K562 (cell line): Measurements from ENCODE around the gene GATA1. TPM values are rescaled to one million over a fixed set of nuclear protein-coding genes. Genes with fewer than 3 reads are reported as not detected.

Experiments used
- BACH1 ChIP-seq: fragments of 200-800 bp; sonication (Bioruptor generic); IDR thresholded peaks from 2 replicates; pipeline ENCODE4 v1.6.1; 2016; ENCODE audit warnings: missing genetic modification characterization, missing compliant biosample characterization
- BHLHE40 ChIP-seq: IDR thresholded peaks from 2 replicates; pipeline ENCODE4 v1.6.1; 2011; ENCODE audit warnings: low read length, improper control_type of control experiment
- CBFB ChIP-seq: sonication (generic); formaldehyde crosslinking; IDR thresholded peaks from 2 replicates; pipeline ENCODE4 v1.4.0; 2020; ENCODE audit warnings: mild to moderate bottlenecking, missing genetic modification reagents
- NFE2 ChIP-seq: IDR thresholded peaks from 2 replicates; pipeline ENCODE4 v1.6.1; 2014; ENCODE audit warnings: antibody characterized with exemption, low read depth
- NR2C2 ChIP-seq, 2 experiments: fragments of 200-800 bp in 1 of 2; sonication (Bioruptor generic) in 1 of 2; sonication (generic) in 1 of 2; formaldehyde crosslinking in 1 of 2; IDR thresholded peaks; 2 replicates each; pipeline versions ENCODE4 v1.6.1 to v1.8.0; 2016 to 2022; ENCODE audit warnings: mild to moderate bottlenecking in 1 of 2, missing compliant biosample characterization in 1 of 2, missing genetic modification characterization in 1 of 2, missing genetic modification reagents in 1 of 2
- SMAD1 ChIP-seq: fragments of 150-350 bp; IDR thresholded peaks from 2 replicates; pipeline ENCODE4 v1.6.1; 2014; ENCODE audit warnings: low read length, low read depth; ENCODE audit not compliant: partially characterized antibody
- SMARCB1 ChIP-seq: IDR thresholded peaks from 2 replicates; pipeline ENCODE4 v1.6.1; 2011; ENCODE audit warnings: improper control_type of control experiment, low read depth; ENCODE audit not compliant: insufficient read length
- SREBF2 ChIP-seq: sonication (generic); formaldehyde crosslinking; IDR thresholded peaks from 2 replicates; pipeline ENCODE4 v1.4.0; 2020; ENCODE audit warnings: mild to moderate bottlenecking, missing genetic modification reagents
- TCFL5 ChIP-seq: fragments of 250-450 bp; sonication (Bioruptor Pico); conservative IDR thresholded peaks from 2 replicates; pipeline ENCODE4 v1.6.1; 2021; ENCODE audit warnings: mild to moderate bottlenecking, moderate library complexity, matching md5 sums
- ZNF239 ChIP-seq: fragments of 250-450 bp; sonication (Bioruptor Pico); IDR thresholded peaks from 2 replicates; pipeline ENCODE4 v1.4.0; 2020; ENCODE audit warnings: mild to moderate bottlenecking
- ZZZ3 ChIP-seq: fragments of 450-650 bp; IDR thresholded peaks from 2 replicates; pipeline ENCODE4 v1.6.1; 2016; ENCODE audit warnings: antibody characterized with exemption, mild to moderate bottlenecking, moderate library complexity
- polyA plus RNA-seq, 8 experiments: library from polyadenylated mRNA; depleted of rRNA in 4 of 8; stranded (reverse) in 5 of 8; unstranded in 3 of 8; fragments of >200 nt; fragmentation: Nextera tagmentation in 2 of 8; fragmentation: Illumina TruSeq in 1 of 8; extraction: Ambion mirVana in 2 of 8; extraction: Trizol in 1 of 8; gene quantifications; 2 replicates each; pipeline versions ENCODE4 v1.2.1 to v1.2.3, GENCODE V29; 2011 to 2014; ENCODE audit warnings: inconsistent platforms in 1 of 8, missing spikeins in 1 of 8
- total RNA-seq, 7 experiments: library from RNA; depleted of rRNA in 6 of 7; stranded (reverse); fragments of >200 nt in 6 of 7; fragmentation: Illumina TruSeq in 2 of 7; extraction: Trizol in 2 of 7; gene quantifications; 2 replicates each; pipeline versions ENCODE4 v1.2.1 to v1.2.3, GENCODE V29; 2011 to 2021; ENCODE audit warnings: low replicate concordance in 1 of 7
- TF ChIP-seq, protein P1 (sequence below): fragments of 450-650 bp; formaldehyde crosslinking; IDR thresholded peaks from 2 replicates; pipeline ENCODE4 v1.4.0; 2020; ENCODE audit warnings: mild to moderate bottlenecking
- TF ChIP-seq, protein P2 (sequence below), 2 experiments: IDR thresholded peaks in 1 of 2; conservative IDR thresholded peaks in 1 of 2; 2 replicates each; pipeline ENCODE4 v1.6.1; 2016; ENCODE audit warnings: low read depth in 2 of 2, mild to moderate bottlenecking in 1 of 2, missing compliant biosample characterization in 1 of 2, missing genetic modification characterization in 1 of 2, moderate library complexity in 1 of 2
- TF ChIP-seq, protein P3 (sequence below), 2 experiments: fragments of 450-650 bp; formaldehyde crosslinking in 1 of 2; IDR thresholded peaks; 2 replicates each; pipeline versions ENCODE4 v1.4.0 to v1.6.1; 2014 to 2020; ENCODE audit warnings: mild to moderate bottlenecking in 2 of 2, borderline replicate concordance in 1 of 2, low read depth in 1 of 2

The GATA1 gene
- total and polyA plus RNA-seq, 9 of the 15 experiments (the other 6 are each of a cell fraction or from before 2014, with no cell fraction given), result 11.9 to 291 (median 116) TPM

DNA sequence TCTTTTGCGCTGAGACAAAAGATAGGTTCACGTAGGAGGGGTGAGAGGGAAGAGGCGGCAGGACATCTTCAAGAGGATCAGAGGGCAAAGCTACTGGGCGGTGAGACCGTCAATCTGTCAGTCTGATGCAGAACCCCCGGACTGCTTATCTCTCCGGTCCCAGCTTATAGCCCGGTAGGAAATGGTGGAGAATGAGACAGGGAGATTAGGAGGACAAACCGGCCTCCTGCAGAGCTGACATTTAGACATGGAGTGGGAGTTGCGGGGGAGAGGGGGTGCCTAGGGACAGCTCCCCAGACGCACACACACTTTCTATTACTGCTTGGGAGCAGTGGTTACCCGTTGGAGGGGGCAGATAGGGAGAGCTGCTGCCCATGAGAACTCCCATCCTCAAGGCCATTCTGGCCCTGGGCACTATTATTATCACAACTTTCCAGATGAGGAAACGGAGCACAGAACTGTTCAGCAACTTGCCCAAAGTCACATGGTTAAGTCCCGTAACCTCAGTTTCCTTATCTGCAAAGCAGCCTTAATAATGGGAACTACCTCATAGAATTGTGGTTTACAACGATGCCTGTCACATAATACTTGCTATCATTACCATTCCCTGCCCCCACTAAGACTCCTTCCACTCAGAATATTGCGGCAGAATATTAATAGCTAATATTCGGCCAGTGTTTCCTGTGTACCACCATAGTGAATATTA lies 14.3 kb downstream of the GATA1 start (continued):
- TF ChIP-seq SREBF2 (no peak), BHLHE40 (peak; percentile 65), BACH1 (tag) (peak; percentile 48), NFE2 (0 out of 2 replicates have a peak, but pooled peaks have one; percentile 50), ZNF239 (CRISPR knock-in tag) (0 out of 2 replicates have a peak, but pooled peaks have one; percentile 26), NR2C2 (CRISPR knock-in tag; IDR thresholded peaks at IDR 0.05) (no peak), NR2C2 (tag; IDR thresholded peaks at IDR 0.05) (peak; percentile 77), CBFB (CRISPR knock-in tag) (peak; percentile 49; the same call in 1 of the 2 replicates), ZZZ3 (no peak), TCFL5 (CRISPR knock-in tag) (no peak), SMARCB1 (peak; percentile 97), SMAD1 (peak; percentile 49)
- TF ChIP-seq, protein P1, sequence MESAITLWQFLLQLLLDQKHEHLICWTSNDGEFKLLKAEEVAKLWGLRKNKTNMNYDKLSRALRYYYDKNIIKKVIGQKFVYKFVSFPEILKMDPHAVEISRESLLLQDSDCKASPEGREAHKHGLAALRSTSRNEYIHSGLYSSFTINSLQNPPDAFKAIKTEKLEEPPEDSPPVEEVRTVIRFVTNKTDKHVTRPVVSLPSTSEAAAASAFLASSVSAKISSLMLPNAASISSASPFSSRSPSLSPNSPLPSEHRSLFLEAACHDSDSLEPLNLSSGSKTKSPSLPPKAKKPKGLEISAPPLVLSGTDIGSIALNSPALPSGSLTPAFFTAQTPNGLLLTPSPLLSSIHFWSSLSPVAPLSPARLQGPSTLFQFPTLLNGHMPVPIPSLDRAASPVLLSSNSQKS (CRISPR knock-in tag), result no peak
- TF ChIP-seq, protein P2, sequence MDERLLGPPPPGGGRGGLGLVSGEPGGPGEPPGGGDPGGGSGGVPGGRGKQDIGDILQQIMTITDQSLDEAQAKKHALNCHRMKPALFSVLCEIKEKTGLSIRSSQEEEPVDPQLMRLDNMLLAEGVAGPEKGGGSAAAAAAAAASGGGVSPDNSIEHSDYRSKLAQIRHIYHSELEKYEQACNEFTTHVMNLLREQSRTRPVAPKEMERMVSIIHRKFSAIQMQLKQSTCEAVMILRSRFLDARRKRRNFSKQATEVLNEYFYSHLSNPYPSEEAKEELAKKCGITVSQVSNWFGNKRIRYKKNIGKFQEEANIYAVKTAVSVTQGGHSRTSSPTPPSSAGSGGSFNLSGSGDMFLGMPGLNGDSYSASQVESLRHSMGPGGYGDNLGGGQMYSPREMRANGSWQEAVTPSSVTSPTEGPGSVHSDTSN (CRISPR knock-in tag; IDR thresholded peaks at IDR 0.05; ENCODE audit: low read depth), result peak; percentile 58
- TF ChIP-seq, protein P2 (tag; conservative IDR thresholded peaks at IDR 0.05; ENCODE audit: low read depth), result peak; percentile 98
- TF ChIP-seq, protein P3, sequence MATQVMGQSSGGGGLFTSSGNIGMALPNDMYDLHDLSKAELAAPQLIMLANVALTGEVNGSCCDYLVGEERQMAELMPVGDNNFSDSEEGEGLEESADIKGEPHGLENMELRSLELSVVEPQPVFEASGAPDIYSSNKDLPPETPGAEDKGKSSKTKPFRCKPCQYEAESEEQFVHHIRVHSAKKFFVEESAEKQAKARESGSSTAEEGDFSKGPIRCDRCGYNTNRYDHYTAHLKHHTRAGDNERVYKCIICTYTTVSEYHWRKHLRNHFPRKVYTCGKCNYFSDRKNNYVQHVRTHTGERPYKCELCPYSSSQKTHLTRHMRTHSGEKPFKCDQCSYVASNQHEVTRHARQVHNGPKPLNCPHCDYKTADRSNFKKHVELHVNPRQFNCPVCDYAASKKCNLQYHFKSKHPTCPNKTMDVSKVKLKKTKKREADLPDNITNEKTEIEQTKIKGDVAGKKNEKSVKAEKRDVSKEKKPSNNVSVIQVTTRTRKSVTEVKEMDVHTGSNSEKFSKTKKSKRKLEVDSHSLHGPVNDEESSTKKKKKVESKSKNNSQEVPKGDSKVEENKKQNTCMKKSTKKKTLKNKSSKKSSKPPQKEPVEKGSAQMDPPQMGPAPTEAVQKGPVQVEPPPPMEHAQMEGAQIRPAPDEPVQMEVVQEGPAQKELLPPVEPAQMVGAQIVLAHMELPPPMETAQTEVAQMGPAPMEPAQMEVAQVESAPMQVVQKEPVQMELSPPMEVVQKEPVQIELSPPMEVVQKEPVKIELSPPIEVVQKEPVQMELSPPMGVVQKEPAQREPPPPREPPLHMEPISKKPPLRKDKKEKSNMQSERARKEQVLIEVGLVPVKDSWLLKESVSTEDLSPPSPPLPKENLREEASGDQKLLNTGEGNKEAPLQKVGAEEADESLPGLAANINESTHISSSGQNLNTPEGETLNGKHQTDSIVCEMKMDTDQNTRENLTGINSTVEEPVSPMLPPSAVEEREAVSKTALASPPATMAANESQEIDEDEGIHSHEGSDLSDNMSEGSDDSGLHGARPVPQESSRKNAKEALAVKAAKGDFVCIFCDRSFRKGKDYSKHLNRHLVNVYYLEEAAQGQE (IDR thresholded peaks at IDR 0.05; ENCODE audit: borderline replicate concordance), result peak; percentile 59
- TF ChIP-seq, protein P3 (CRISPR knock-in tag; IDR thresholded peaks at IDR 0.05; ENCODE audit: low read depth), result no peak
